ENCODE measurements around the gene POC1B. TPM values are rescaled to one million over a fixed set of nuclear protein-coding genes. Genes with fewer than 3 reads are reported as not detected.

POC1B gene
- total RNA-seq, 3 donors from 2014 or later = 16.0 to 30.4 (median 27.9) TPM

DNA sequence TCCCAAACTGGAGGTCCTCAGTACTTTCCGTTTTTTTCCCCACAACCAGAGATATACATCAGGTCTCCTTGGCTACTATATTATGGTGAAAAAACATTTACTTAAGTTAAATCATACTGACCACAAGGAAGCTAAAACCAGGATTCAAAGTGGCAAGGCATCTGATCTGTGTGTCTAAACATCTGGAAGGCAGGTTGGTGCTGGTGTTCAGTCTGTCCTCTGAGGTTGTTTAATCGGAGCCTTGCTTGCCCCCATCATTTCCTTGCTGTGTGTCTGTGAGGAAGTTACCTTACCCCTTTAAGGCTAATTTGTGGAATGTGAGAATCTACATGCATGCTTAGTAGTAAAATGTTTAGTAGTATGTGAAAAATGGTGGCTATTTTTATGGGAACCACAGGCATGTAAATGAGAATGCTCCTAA is 76.9 kb downstream of the POC1B start:
- intact Hi-C loops (cut with DNase I; ENCODE audit: low total_unique reads) = no loop called here
- no peak for DNase-seq (ENCODE audit: low spot score in 2 of 2)
- no peaks in the 10 kb centered on the region for H3K27me3 ChIP-seq
- H3K4me1 ChIP-seq = no peaks in the 10 kb centered on the region
- H3K4me3 ChIP-seq = no peak overlapping the region
- no peaks in the 10 kb centered on the region for H3K36me3 ChIP-seq
- no peak for TF ChIP-seq POLR2AphosphoS5 (IDR thresholded peaks at IDR 0.05)
- TF ChIP-seq POLR2A (IDR thresholded peaks at IDR 0.05) = no peak
- TF ChIP-seq, protein P1, sequence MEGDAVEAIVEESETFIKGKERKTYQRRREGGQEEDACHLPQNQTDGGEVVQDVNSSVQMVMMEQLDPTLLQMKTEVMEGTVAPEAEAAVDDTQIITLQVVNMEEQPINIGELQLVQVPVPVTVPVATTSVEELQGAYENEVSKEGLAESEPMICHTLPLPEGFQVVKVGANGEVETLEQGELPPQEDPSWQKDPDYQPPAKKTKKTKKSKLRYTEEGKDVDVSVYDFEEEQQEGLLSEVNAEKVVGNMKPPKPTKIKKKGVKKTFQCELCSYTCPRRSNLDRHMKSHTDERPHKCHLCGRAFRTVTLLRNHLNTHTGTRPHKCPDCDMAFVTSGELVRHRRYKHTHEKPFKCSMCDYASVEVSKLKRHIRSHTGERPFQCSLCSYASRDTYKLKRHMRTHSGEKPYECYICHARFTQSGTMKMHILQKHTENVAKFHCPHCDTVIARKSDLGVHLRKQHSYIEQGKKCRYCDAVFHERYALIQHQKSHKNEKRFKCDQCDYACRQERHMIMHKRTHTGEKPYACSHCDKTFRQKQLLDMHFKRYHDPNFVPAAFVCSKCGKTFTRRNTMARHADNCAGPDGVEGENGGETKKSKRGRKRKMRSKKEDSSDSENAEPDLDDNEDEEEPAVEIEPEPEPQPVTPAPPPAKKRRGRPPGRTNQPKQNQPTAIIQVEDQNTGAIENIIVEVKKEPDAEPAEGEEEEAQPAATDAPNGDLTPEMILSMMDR (IDR thresholded peaks at IDR 0.05) = no peak
- no peaks in the 10 kb centered on the region for H3K9me3 ChIP-seq
- no peak overlapping the region for H3K27ac ChIP-seq

DNA sequence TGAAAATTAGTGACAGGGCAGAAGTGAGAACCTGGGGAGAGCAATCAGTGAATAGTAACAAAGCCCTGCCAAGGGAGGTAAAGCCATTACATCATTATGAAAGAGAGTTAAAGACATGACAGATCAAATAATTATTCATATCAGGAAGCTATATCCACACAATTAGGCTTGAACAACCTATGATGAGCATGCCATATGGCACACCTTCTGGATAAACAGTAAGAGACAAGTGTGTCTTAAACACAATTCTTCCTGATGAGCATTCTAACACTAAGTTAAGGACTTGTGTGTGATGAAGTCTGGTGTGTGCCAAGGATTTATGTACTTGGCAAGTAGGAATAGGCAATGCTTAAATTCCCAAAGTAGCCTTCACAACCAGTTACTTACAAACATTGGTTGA is 77.3 kb downstream of the POC1B start:
- TF ChIP-seq, protein P1 (IDR thresholded peaks at IDR 0.05) = no peak
- TF ChIP-seq POLR2AphosphoS5 (IDR thresholded peaks at IDR 0.05) = no peak
- no peak for TF ChIP-seq POLR2A (IDR thresholded peaks at IDR 0.05)
- no peaks in the 10 kb centered on the region for H3K36me3 ChIP-seq
- H3K27me3 ChIP-seq = no peaks in the 10 kb centered on the region

DNA sequence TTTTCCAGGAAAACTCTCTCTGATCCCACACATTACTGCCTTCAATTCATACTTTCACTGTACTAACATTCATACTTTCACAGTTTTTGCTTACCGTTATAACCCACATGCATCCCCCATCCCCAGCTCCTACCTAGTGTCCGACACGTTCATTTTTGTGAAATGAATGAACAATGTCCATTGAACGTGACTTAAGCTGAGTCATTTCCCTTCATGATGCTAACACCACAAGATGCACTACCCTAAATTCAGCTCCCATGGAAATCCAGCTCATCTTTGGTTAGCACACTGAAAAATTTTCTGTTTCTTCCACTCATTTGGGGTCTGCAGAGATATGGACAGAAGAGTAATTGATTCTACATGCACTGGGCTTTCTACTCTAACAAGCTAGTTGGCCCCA is 85.9 kb downstream of the POC1B start:
- Histone ChIP-seq H3K4me1 (no peaks in the 10 kb centered on the region), H3K9me3 (no peaks in the 10 kb centered on the region), H3K27me3 (no peaks in the 10 kb centered on the region), H3K36me3 (no peaks in the 10 kb centered on the region), H3K4me3 (no peak overlapping the region), H3K27ac (no peak overlapping the region)
- no peak for DNase-seq (ENCODE audit: low spot score in 2 of 2)
- TF ChIP-seq, protein P1 (IDR thresholded peaks at IDR 0.05) = no peak
- no peak for TF ChIP-seq POLR2A (IDR thresholded peaks at IDR 0.05)
- TF ChIP-seq POLR2AphosphoS5 (IDR thresholded peaks at IDR 0.05) = no peak
- intact Hi-C loops (cut with DNase I; ENCODE audit: low total_unique reads) = no loop called here

More for the DNA sequence above, 77.3 kb downstream of the POC1B start:
- intact Hi-C loops (cut with DNase I; ENCODE audit: low total_unique reads) = no loop called here
- DNase-seq (ENCODE audit: low spot score in 2 of 2) = no peak
- Histone ChIP-seq H3K27ac (no peak overlapping the region), H3K9me3 (no peaks in the 10 kb centered on the region), H3K4me3 (no peak overlapping the region), H3K4me1 (no peaks in the 10 kb centered on the region)

DNA sequence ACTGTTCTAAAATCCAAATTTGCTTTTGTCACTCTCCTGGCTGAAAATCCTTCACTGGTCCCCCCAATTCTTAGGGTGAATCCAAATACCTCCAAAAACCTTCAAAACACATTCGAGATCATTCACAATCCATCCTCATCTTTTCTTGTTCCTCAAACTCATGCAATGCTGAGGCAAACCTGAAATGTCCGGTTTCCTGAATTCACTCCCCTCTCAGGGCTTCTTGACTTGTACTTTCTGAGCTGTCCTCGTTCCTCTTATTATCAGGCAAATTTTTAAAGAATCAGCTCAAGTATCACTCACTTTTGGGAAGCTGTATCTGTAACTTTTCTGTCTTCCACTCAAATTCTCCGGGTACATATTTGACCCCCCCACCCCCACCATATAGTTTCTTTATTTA is 88.6 kb downstream of the POC1B start:
- no peaks in the 10 kb centered on the region for H3K9me3 ChIP-seq
- no peak for TF ChIP-seq POLR2A (IDR thresholded peaks at IDR 0.05)
- TF ChIP-seq, protein P1 (IDR thresholded peaks at IDR 0.05) = no peak
- no peaks in the 10 kb centered on the region for H3K27me3 ChIP-seq
- intact Hi-C loops (cut with DNase I; ENCODE audit: low total_unique reads) = no loop called here
- no peak overlapping the region for H3K27ac ChIP-seq
- no peak overlapping the region for H3K4me3 ChIP-seq
- H3K4me1 ChIP-seq = no peaks in the 10 kb centered on the region
- no peaks in the 10 kb centered on the region for H3K36me3 ChIP-seq
- DNase-seq (ENCODE audit: low spot score in 2 of 2) = no peak

DNA sequence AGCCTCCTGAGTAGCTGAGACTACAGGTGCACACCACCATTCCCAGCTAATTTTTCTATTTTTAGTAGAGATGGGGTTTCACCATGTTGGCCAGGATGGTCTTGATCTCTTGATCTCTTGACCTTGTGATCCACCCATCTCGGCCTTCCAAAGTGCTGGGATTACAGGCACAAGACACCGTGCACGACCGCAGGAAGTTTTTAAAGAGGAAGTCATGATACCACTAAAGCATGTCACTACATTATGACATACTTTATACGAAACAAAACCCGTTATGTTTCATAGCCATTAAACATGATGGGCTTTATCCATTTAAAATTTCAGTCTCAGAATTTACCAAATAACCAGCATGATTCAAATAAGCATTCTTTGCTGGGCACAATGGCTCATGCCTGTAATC is 89.8 kb downstream of the POC1B start:
- intact Hi-C loops (cut with DNase I; ENCODE audit: low total_unique reads) = no loop called here
- TF ChIP-seq POLR2AphosphoS5 (IDR thresholded peaks at IDR 0.05) = no peak
- TF ChIP-seq, protein P1 (IDR thresholded peaks at IDR 0.05) = no peak
- TF ChIP-seq POLR2A (IDR thresholded peaks at IDR 0.05) = no peak
- no peaks in the 10 kb centered on the region for H3K9me3 ChIP-seq

More for the DNA sequence above, 89.8 kb downstream of the POC1B start:
- Histone ChIP-seq H3K4me1 (no peaks in the 10 kb centered on the region), H3K4me3 (no peak overlapping the region), H3K27ac (no peak overlapping the region), H3K36me3 (no peaks in the 10 kb centered on the region), H3K27me3 (no peaks in the 10 kb centered on the region)
- no peak for DNase-seq (ENCODE audit: low spot score in 2 of 2)
